AG04450 (cell line): ENCODE results near the gene NRROS. TPM values are rescaled to one million over a fixed set of nuclear protein-coding genes. Genes with fewer than 3 reads are reported as not detected.
"Not testable (repeated sequence)": the region's sequence is repeated elsewhere in the genome, so short reads cannot be mapped to it uniquely, and the experiment has no call there.

Source experiments
- CTCF ChIA-PET: fragments of 300-600, 350-600 bp; formaldehyde crosslinking; extraction: SDS; loops from one replicate; lab custom pipeline; 2022; ENCODE audit warnings: antibody characterized with exemption, inconsistent platforms; lab: Charles Lee
- POLR2A ChIA-PET: fragments of 350-600 bp; formaldehyde crosslinking; extraction: SDS; loops from one replicate; lab custom pipeline; 2021; ENCODE audit warnings: antibody characterized with exemption, inconsistent platforms; lab: Yijun Ruan, JAX
- DNase-seq: peaks from one replicate; pipeline ENCODE4 v3.0.0-alpha.2; 2011; ENCODE audit warnings: low read depth, low spot score
- H3K27ac ChIP-seq: one replicate; pipeline ENCODE4 v1.5.1; 2012; ENCODE audit warnings: low read depth, low read length, control low read depth
- H3K27me3 ChIP-seq: one replicate; pipeline ENCODE4 v1.6.0; 2012; ENCODE audit warnings: low read length; ENCODE audit not compliant: control insufficient read depth, insufficient read depth
- H3K4me3 ChIP-seq: 2 replicates; pipeline ENCODE4 v1.5.1; 2011; ENCODE audit warnings: mild to moderate bottlenecking, low read depth, low read length, control low read depth
- H3K9me3 ChIP-seq: 2 replicates; pipeline ENCODE4 v1.5.1; 2012; ENCODE audit warnings: low read length; ENCODE audit not compliant: control insufficient read depth, insufficient read depth
- polyA plus RNA-seq: library from polyadenylated mRNA; depleted of rRNA; stranded (reverse); fragments of >200 nt; gene quantifications from 2 replicates; pipeline ENCODE4 v1.2.3, GENCODE V29; 2011
- TF ChIP-seq, protein P1 (sequence below): IDR thresholded peaks from 2 replicates; pipeline ENCODE4 v1.5.1; 2011; ENCODE audit warnings: low read depth, low read length, control low read depth, inconsistent platforms

The NRROS gene
- polyA plus RNA-seq, 1 experiment = 0.11 TPM

DNA sequence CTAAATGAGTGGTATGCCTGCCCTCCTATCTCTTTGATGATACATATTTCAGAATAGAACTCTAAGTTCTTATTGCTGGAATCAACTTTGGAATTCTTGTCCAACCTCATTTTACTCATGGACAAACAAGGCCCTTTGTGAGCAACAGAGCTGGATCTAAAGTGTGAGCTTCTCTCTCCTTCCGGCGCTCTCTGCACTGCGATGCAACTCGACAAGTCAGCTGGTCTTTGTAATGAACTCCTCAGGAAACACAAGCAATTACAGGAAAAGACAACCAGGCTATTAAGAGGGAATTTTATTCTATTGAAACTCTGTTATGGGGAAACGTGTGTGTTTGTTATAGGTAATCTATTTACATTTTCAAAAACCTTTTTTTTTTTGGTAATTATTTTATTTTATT, 20.3 kb upstream of the NRROS start:
- ChIA-PET POLR2A (no interaction called here), CTCF (no interaction called here)
- DNase-seq = no peak
- no peaks in the 10 kb centered on the region for H3K27me3 ChIP-seq
- H3K9me3 ChIP-seq = no peaks in the 10 kb centered on the region
- TF ChIP-seq, protein P1, sequence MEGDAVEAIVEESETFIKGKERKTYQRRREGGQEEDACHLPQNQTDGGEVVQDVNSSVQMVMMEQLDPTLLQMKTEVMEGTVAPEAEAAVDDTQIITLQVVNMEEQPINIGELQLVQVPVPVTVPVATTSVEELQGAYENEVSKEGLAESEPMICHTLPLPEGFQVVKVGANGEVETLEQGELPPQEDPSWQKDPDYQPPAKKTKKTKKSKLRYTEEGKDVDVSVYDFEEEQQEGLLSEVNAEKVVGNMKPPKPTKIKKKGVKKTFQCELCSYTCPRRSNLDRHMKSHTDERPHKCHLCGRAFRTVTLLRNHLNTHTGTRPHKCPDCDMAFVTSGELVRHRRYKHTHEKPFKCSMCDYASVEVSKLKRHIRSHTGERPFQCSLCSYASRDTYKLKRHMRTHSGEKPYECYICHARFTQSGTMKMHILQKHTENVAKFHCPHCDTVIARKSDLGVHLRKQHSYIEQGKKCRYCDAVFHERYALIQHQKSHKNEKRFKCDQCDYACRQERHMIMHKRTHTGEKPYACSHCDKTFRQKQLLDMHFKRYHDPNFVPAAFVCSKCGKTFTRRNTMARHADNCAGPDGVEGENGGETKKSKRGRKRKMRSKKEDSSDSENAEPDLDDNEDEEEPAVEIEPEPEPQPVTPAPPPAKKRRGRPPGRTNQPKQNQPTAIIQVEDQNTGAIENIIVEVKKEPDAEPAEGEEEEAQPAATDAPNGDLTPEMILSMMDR = no peak
- H3K4me3 ChIP-seq = no peak overlapping the region
- H3K27ac ChIP-seq = no peak overlapping the region

- H3K27me3 ChIP-seq, H3K4me3 ChIP-seq, POLR2A ChIA-PET, H3K9me3 ChIP-seq, CTCF ChIA-PET, DNase-seq, H3K27ac ChIP-seq: not testable (repeated sequence)
Measured at GRCh38 chr3:196619627-196620026, 19.9 kb upstream of the NRROS start.

- ChIA-PET POLR2A (no interaction called here), CTCF (no interaction called here)
- Histone ChIP-seq H3K4me3 (no peak overlapping the region), H3K27ac (no peak overlapping the region), H3K27me3 (no peaks in the 10 kb centered on the region), H3K9me3 (no peaks in the 10 kb centered on the region)
- DNase-seq = no peak
- TF ChIP-seq, protein P1 = no peak
Measured at GRCh38 chr3:196620161-196620604, 19.3 kb upstream of the NRROS start.

DNA sequence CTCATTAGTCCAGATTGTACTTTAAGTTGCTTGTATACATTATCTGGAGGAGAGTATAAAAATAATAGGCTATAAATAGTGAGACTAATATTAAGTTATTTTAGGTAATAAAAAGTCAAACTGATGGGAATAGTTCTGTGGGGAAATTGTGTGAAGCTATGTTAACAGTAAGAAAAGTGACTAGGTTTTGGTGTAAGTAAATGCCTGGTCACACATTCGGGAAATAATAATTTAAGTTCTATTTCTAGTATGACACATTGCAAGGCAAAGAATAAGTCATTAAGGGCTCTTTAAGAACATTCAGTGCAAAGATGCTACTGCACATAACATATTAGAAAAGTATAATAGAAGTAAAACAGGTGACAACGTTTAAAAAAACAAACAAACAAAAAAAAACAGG, 18.8 kb upstream of the NRROS start:
- no peak overlapping the region for H3K27ac ChIP-seq
- no peak overlapping the region for H3K4me3 ChIP-seq
- TF ChIP-seq, protein P1 = no peak
- DNase-seq = no peak
- ChIA-PET CTCF (no interaction called here), POLR2A (no interaction called here)
- H3K9me3 ChIP-seq = no peaks in the 10 kb centered on the region
- H3K27me3 ChIP-seq = peaks cover 2% of the 10 kb centered on the region

GRCh38 chr3:196621611-196622010, 17.9 kb upstream of the NRROS start:
- H3K4me3 ChIP-seq = no peak overlapping the region
- H3K9me3 ChIP-seq = no peaks in the 10 kb centered on the region
- no peak for DNase-seq
- H3K27me3 ChIP-seq = peaks cover 7% of the 10 kb centered on the region
- no peak overlapping the region for H3K27ac ChIP-seq
- ChIA-PET POLR2A (no interaction called here), CTCF (no interaction called here)
- TF ChIP-seq, protein P1 = no peak
